Islet of Langerhans (tissue), 1 donor: ENCODE results near the gene CDCA7L.
"Not testable (repeated sequence)": the region's sequence is repeated elsewhere in the genome, so short reads cannot be mapped to it uniquely, and the experiment has no call there.

ENCODE experiments used
- FAIRE-seq: peaks from one replicate; lab custom pipeline; 2011; peaks lifted over from hg19 to GRCh38; lab: Jason Lieb, UNC

Gene CDCA7L

DNA sequence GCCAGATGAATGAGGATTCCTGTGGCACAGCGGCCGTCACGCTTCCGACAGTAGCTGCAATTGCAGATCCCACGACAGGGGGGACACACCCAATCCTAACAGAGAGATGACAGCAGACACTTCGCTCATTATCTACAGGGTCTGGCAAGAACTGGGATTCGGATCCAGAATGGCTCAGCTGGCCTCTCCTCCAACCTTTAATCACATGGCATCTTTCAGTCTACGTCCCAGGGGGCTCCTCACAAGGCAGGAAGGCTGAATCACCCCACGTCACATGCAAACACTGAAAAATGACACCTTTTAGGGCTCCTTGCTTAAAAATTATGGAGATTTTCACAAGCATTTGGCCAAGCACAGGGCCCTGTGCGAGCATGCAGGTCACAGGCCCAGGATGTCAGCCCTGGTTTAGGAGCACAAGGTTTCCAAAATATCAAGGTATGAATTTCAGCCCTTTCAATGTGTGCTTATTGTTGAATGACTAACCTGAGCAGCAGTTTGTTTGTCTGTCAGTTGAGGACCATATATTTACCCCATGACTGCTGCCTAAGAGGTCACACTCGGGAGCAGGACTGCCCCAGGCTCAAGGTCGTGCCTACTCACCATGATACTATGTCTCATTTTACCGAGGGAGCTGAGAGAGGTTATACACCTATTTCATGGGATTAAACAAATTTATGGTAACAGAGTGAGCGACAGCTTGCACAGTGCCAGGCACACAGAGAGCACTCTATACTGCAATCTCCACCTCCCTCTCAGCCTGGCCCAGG is 42.5 kb downstream of the CDCA7L start:
- FAIRE-seq = no peak

DNA sequence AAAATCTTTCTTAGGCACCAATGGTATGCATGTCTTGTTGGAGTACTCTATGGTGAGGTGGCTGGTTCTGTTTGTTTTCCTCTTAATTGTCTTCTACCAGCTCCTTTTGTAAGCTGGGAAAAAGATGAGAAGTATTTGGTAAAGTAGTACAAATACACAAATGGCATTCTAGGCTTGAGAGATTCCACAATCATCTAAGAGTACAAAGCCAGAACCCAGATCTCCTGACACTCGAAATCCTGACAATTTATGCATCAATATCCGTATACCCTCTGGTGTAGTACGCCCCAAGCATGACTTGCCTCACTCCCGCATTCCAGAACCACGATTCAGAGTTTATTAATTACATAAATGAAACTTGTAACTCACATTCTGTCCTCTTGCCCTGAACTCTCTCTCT is 43.5 kb downstream of the CDCA7L start:
- no peak for FAIRE-seq

GRCh38 chr7:21898265-21898930 is 47.3 kb downstream of the CDCA7L start:
- no peak for FAIRE-seq

DNA sequence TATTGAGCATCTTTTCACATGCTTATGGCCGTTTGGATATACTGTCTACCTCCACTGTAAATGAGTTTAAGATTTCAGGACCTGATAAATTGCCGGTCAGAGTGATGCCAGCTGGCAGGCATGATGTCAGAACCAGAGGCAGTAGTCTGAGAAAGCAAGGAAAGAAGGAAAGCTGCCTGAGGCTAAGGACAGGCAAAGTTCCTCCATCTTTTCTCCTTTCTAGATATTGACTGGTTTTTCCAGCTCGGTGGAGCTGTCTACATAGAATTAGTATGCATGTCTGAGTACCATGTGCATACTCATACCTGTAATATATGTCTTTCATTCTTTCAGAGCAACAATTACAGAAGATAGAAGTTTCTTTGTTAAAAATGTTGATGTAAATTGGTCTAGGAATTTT is 52.3 kb downstream of the CDCA7L start:
- FAIRE-seq = no peak

DNA sequence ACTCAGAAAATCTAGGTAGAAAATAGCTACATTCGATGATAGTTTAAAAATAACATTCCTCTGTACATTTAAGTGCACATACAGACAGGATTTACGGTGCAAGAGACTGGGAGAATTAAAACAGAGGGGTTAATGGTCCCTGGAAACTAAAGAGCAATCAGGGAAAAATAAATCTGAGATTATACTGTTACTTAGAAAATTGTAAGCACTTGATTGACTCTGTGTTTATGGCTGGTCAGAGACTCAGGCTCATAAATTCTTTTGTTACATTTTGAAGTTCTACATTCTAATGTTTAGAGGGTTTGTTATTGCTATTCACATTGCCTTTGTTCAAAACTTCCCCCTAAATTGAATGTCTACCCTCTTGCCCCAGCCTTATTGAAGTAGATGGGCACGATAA is 54.4 kb downstream of the CDCA7L start:
- FAIRE-seq = no peak

DNA sequence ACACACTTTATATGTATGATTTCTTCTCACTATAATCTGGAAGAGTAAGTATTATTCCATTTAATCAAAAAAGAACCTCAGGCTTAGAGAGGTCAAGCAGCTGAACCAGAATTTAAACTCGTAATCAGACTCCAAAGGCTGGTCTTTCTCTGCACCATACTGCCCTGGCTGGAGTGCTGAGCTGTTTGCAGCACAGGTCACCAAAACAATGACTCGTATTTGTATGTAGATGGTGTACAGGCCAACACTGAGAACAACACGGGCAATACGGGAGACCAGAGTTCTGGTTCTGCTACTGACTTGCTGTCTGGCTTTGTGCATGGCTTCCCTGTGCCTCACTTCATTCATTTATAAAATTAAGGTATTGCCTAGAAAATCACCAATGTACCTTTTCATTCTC is 57.9 kb downstream of the CDCA7L start:
- no peak for FAIRE-seq

GRCh38 chr7:21887353-21887752 is 58.3 kb downstream of the CDCA7L start:
- no peak for FAIRE-seq

- FAIRE-seq = no peak
Measured at GRCh38 chr7:21886396-21886795, 59.3 kb downstream of the CDCA7L start.

- no peak for FAIRE-seq
Measured at GRCh38 chr7:21884496-21884895, 61.2 kb downstream of the CDCA7L start.

- not testable (repeated sequence) for FAIRE-seq
Measured at GRCh38 chr7:21883501-21883900, 62.2 kb downstream of the CDCA7L start.

DNA sequence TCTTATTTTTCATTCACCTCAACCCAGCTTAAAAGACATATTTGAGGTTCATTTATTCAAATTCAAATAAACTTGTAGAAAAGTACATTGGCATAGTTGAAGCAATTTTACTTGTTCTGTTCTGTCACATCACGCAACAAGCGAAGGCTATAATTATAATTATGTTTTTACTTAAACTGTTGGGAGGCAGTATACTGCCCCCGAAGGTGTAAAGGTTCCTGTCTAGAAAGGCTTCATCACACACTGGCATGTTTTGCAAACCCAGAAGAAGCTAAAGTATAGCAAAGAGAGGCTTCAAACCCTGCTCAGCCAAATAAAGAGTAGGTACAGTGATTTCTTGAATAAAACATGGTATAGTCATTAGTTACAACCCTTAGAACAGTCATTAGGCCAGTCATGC is 62.6 kb downstream of the CDCA7L start:
- FAIRE-seq = no peak

DNA sequence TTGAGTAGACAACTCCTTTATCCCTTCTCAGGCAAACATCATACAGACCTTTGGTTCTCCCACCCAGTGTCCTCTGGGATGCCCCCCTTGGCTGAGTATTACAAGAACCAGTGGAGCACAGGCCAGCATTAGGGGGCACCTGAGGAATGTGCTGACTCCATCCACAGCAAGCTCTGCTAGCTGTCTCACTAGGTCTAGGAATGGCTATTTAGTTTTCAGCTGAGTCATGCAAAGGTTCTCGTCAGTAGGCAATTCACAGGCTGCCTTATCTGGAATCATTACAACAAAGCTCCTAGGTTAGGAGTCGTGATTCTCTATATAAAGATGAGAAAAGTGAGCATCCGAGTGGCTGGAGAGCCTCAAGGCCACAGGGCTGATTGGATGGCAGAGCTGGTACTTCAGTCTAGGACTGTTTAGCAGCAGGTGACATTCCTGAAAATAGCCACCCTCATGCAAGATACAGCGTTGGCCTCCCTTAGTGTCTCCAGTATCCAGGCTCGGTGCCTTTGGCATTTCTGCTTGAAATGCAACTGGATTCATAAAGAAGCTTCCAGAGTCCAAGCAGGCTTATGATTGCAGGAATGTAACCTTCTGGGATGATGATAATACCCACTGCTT is 75.8 kb downstream of the CDCA7L start:
- FAIRE-seq = no peak

- FAIRE-seq = no peak
Measured at GRCh38 chr7:21868576-21868850, 77.2 kb downstream of the CDCA7L start.

GRCh38 chr7:21867816-21868575 is 77.7 kb downstream of the CDCA7L start:
- FAIRE-seq = no peak

DNA sequence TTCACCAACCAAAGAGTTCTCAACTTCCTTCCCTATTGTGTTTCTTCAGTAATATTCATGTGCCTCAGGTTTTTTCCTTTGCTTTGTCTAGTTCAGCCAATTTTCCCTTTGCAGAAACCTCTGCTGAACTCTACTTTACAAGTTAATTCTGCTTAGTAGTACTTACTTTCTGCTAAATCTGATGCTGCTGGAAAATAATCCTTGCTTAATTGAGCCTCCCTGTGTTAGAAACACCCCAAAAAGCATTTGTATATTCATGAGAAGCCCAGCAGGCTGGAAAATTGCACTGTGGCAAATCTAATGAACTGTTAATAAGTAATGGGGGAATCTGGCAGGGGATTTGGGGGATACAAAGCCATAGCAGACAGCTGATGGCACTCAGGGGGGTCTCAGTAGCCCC is 78.5 kb downstream of the CDCA7L start:
- no peak for FAIRE-seq

GRCh38 chr7:21866731-21867130 is 79.0 kb downstream of the CDCA7L start:
- FAIRE-seq = no peak

DNA sequence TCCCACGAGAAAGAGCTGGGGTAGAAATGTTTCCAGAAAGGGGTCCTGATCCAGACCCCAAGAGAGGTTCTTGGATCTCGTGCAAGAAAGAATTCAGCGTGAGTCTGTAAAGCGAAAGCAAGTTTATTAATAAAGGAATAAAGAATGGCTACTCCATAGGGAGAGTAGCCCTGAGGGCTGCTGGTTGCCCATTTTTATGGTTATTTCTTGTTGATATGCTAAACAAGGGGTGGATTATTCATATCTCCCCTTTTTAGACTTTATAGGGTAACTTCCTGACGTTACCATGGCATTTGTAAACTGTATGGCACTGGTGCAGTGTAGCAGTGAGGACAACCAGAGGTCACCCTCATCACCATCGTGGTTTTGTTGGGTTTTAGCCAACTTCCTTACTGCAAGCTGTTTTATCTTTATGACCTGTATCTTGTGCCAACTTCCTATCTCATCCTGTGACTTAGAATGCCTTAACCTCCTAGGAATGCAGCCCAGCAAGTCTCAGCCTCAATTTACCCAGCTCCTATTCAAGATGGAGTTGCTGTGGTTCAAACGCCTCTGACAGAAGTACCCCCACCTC is 80.0 kb downstream of the CDCA7L start:
- not testable (repeated sequence) for FAIRE-seq

GRCh38 chr7:21851559-21851967 is 94.1 kb downstream of the CDCA7L start:
- no peak for FAIRE-seq
